ENCODE results near the gene ZSCAN21.

Gene ZSCAN21

GRCh38 chr7:100069991-100070390, 20.4 kb downstream of the ZSCAN21 start:
- H3K4me3 ChIP-seq (ENCODE audit: low read length) = no peak overlapping the region
- DNase-seq (ENCODE audit: low read depth, low spot score) = no peak

GRCh38 chr7:100071018-100071723, 21.6 kb downstream of the ZSCAN21 start:
- DNase-seq (ENCODE audit: low read depth, low spot score) = no peak
- H3K4me3 ChIP-seq (ENCODE audit: low read length) = no peak overlapping the region

GRCh38 chr7:100072462-100072861, 22.9 kb downstream of the ZSCAN21 start:
- no peak for DNase-seq (ENCODE audit: low read depth, low spot score)
- no peak overlapping the region for H3K4me3 ChIP-seq (ENCODE audit: low read length)

GRCh38 chr7:100074841-100075240, 25.3 kb downstream of the ZSCAN21 start:
- DNase-seq (ENCODE audit: low read depth, low spot score) = no peak

GRCh38 chr7:100075418-100075817, 25.8 kb downstream of the ZSCAN21 start:
- DNase-seq (ENCODE audit: low read depth, low spot score) = no peak
- H3K4me3 ChIP-seq (ENCODE audit: low read length) = no peak overlapping the region

More at GRCh38 chr7:100074841-100075240, 25.3 kb downstream of the ZSCAN21 start:
- no peak overlapping the region for H3K4me3 ChIP-seq (ENCODE audit: low read length)

- no peak for DNase-seq (ENCODE audit: low read depth, low spot score)
- no peak overlapping the region for H3K4me3 ChIP-seq (ENCODE audit: low read length)
Observed at GRCh38 chr7:100077205-100077604, 27.6 kb downstream of the ZSCAN21 start.

- no peak overlapping the region for H3K4me3 ChIP-seq (ENCODE audit: low read length)
- DNase-seq (ENCODE audit: low read depth, low spot score) = no peak
Observed at GRCh38 chr7:100079024-100079560, 29.5 kb downstream of the ZSCAN21 start.

GRCh38 chr7:100080907-100081534, 31.4 kb downstream of the ZSCAN21 start:
- DNase-seq (ENCODE audit: low read depth, low spot score) = no peak

GRCh38 chr7:100081535-100082102, 32.0 kb downstream of the ZSCAN21 start, which contains the start of gene ZNF3:
TSS of gene ZNF3 (minus strand) at chr7:100081723. CDS start at chr7:100077357, 4,366 bp downstream.
- H3K4me3 ChIP-seq (ENCODE audit: low read length) = peak within 1 kb of the TSS; percentile 99
- DNase-seq (ENCODE audit: low read depth, low spot score) = peak; percentile 98

More at GRCh38 chr7:100080907-100081534, 31.4 kb downstream of the ZSCAN21 start:
- peak overlapping the region; percentile 99 for H3K4me3 ChIP-seq (ENCODE audit: low read length)

GRCh38 chr7:100082978-100083377, 33.4 kb downstream of the ZSCAN21 start:
- no peak overlapping the region for H3K4me3 ChIP-seq (ENCODE audit: low read length)
- no peak for DNase-seq (ENCODE audit: low read depth, low spot score)

- DNase-seq (ENCODE audit: low read depth, low spot score) = no peak
Observed at GRCh38 chr7:100085515-100085914, 35.9 kb downstream of the ZSCAN21 start.

GRCh38 chr7:100087055-100087750, 37.6 kb downstream of the ZSCAN21 start:
- no peak overlapping the region for H3K4me3 ChIP-seq (ENCODE audit: low read length)
- no peak for DNase-seq (ENCODE audit: low read depth, low spot score)

More at GRCh38 chr7:100085515-100085914, 35.9 kb downstream of the ZSCAN21 start:
- no peak overlapping the region for H3K4me3 ChIP-seq (ENCODE audit: low read length)

- peak overlapping the region; percentile 95 for H3K4me3 ChIP-seq (ENCODE audit: low read length)
- no peak for DNase-seq (ENCODE audit: low read depth, low spot score)
Observed at GRCh38 chr7:100088095-100088620, 38.6 kb downstream of the ZSCAN21 start.

GRCh38 chr7:100088621-100089457, 39.3 kb downstream of the ZSCAN21 start, which contains the start of gene COPS6:
TSS of gene COPS6 (plus strand) at chr7:100088969. CDS start at chr7:100088991, 22 bp downstream.
- H3K4me3 ChIP-seq (ENCODE audit: low read length) = peak within 1 kb of the TSS; percentile 95
- DNase-seq (ENCODE audit: low read depth, low spot score) = peak; percentile 52

- H3K4me3 ChIP-seq (ENCODE audit: low read length) = peak overlapping the region; percentile 95
- no peak for DNase-seq (ENCODE audit: low read depth, low spot score)
Observed at GRCh38 chr7:100089458-100090196, 40.1 kb downstream of the ZSCAN21 start.

GRCh38 chr7:100090527-100091410, 41.2 kb downstream of the ZSCAN21 start:
- DNase-seq (ENCODE audit: low read depth, low spot score) = no peak
- no peak overlapping the region for H3K4me3 ChIP-seq (ENCODE audit: low read length)
